Transverse colon (tissue), 3 donors: Measurements from ENCODE around the gene PKMYT1.

ENCODE experiments used
- CTCF ChIP-seq, 5 experiments: fragments of 200-600 bp in 3 of 5; fragments of 450-650 bp in 2 of 5; sonication (generic) in 3 of 5; IDR thresholded peaks; 1 replicate in 2 of 5; 2 replicates in 3 of 5; pipeline ENCODE4 v1.5.1; 2016 to 2017; ENCODE audit warnings: antibody characterized with exemption in 5 of 5, inconsistent platforms in 3 of 5, mild to moderate bottlenecking in 2 of 5, moderate library complexity in 1 of 5
- POLR2A ChIP-seq: fragments of 450-650 bp; IDR thresholded peaks from one replicate; pipeline ENCODE4 v1.6.1; 2016; ENCODE audit warnings: antibody characterized with exemption, mild to moderate bottlenecking, moderate library complexity

DNA sequence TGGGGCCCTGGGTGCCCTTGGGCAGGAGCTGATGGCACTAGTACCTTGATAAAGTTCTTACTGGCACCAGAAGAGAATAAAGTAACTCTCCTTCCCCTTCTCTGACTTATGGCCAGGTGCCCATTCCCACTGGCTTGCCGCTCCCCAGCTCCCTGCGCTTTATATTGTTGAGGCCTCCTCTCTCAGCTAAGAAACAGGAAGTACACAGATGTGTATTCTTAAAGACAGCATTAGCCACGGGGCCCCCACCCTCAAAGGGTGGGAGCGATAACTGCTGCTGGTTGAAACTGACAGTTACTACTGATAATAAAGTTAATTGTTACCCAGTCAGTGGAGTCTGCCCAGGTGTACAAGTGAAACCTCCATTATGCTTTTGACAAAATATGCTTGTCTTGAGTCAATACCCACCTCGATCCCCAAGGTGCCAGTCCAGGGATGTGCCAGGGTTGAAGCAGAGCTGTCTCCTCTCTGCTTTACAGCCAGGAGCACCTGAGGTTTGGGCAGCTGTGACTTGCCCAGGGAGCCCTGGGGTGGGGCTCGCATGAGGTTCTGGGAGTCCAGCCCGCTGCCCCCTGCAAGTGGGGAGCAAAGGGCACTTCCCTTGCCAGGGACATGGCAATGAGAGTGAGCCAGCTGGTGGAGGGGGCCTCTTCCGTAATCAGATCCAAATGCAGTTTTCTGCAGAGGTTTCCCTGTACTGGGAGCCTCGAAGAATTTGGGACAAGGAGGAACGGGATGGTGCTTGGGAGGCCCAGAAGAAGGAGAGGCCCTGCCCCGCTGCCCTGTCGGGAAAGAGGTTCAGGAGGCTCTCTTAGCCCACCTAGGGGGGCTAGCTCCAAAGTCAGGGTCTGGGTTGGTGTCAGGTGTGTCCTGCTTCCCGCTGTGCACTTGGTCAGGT lies 27.1 kb upstream of the PKMYT1 start:
- TF ChIP-seq CTCF (IDR thresholded peaks at IDR 0.05) (no peak), POLR2A (peak; percentile 46)
